Activated T-cell treated with anti-CD3 and anti-CD28 coated beads, Interleukin-2, amount 50 U/mL, for 72 hours (primary cell): ENCODE data around the gene IFI44. TPM values are rescaled to one million over a fixed set of nuclear protein-coding genes. Genes with fewer than 3 reads are reported as not detected.

ENCODE experiments used
- ATAC-seq, 2 donors: fragments of 150-1000 bp; cut with Tn5 transposase; replicated peaks in 1 of 2; 2 replicates each; pipeline ENCODE4 v1.10.0; 2021; ENCODE audit warnings: moderate library complexity in 2 of 2, mild to moderate bottlenecking in 1 of 2
- DNase-seq, 2 donors: peaks; one replicate each; pipeline ENCODE4 v3.0.0; 2021 to 2022; ENCODE audit warnings: mixed read lengths in 1 of 2
- H3K27ac Mint-ChIP-seq: one replicate; pipeline ENCODE4 v1.8.0; 2022; ENCODE audit warnings: mild to moderate bottlenecking, moderate library complexity, mixed read lengths
- H3K27me3 Mint-ChIP-seq: one replicate; pipeline ENCODE4 v1.8.0; 2022; ENCODE audit warnings: low read depth, mixed read lengths
- H3K36me3 Mint-ChIP-seq, 2 donors: one replicate each; pipeline ENCODE4 v1.8.0; 2022; ENCODE audit warnings: mixed read lengths in 2 of 2, mild to moderate bottlenecking in 1 of 2; ENCODE audit not compliant: insufficient read depth in 2 of 2
- H3K4me1 Mint-ChIP-seq: one replicate; pipeline ENCODE4 v1.8.0; 2022; ENCODE audit warnings: low read depth, mixed read lengths
- H3K4me3 Mint-ChIP-seq, 2 donors: one replicate each; pipeline ENCODE4 v1.8.0; 2022; ENCODE audit warnings: mild to moderate bottlenecking in 2 of 2, mixed read lengths in 2 of 2, moderate library complexity in 2 of 2
- H3K9me3 Mint-ChIP-seq, 2 donors: one replicate each; pipeline ENCODE4 v1.8.0; 2022; ENCODE audit warnings: mixed read lengths in 2 of 2
- total RNA-seq, 2 donors: library from RNA; stranded (reverse); gene quantifications; one replicate each; pipeline ENCODE4 v1.2.3, GENCODE V29; 2022

The IFI44 gene
- total RNA-seq, 2 donors from 2014 or later, result 25.9 to 77.5 TPM

- Mint-ChIP-seq H3K27ac (no peak overlapping the region), H3K4me1 (no peaks in the 10 kb centered on the region), H3K36me3 (no peaks in the 10 kb centered on the region), H3K9me3 (no peaks in the 10 kb centered on the region), H3K27me3 (peaks cover 22% of the 10 kb centered on the region), H3K4me3 (no peak overlapping the region)
- DNase-seq, result no peak
- no peak for ATAC-seq
These were observed 39.1 kb downstream of the IFI44 start for GRCh38 chr1:78688697-78689096.

- no peak overlapping the region for H3K4me3 Mint-ChIP-seq
- no peak for DNase-seq
- no peak for ATAC-seq
- H3K27ac Mint-ChIP-seq, result no peak overlapping the region
- H3K27me3 Mint-ChIP-seq, result peaks cover 21% of the 10 kb centered on the region
- no peaks in the 10 kb centered on the region for H3K9me3 Mint-ChIP-seq
- no peaks in the 10 kb centered on the region for H3K36me3 Mint-ChIP-seq
- H3K4me1 Mint-ChIP-seq, result no peaks in the 10 kb centered on the region
These were observed 40.9 kb downstream of the IFI44 start for GRCh38 chr1:78690516-78690915.

GRCh38 chr1:78691995-78692747, 42.5 kb downstream of the IFI44 start:
- Mint-ChIP-seq H3K36me3 (no peaks in the 10 kb centered on the region), H3K27ac (no peak overlapping the region), H3K9me3 (peaks cover 0 to 2% of the 10 kb centered on the region in 2 donors), H3K4me3 (no peak overlapping the region), H3K27me3 (peaks cover 21% of the 10 kb centered on the region), H3K4me1 (no peaks in the 10 kb centered on the region)
- DNase-seq (no peak), ATAC-seq (peak; percentile 94 to 98)

GRCh38 chr1:78699813-78700212, 50.2 kb downstream of the IFI44 start:
- ATAC-seq (no peak), DNase-seq (no peak)
- Mint-ChIP-seq H3K27ac (no peak overlapping the region), H3K4me1 (no peaks in the 10 kb centered on the region), H3K4me3 (no peak overlapping the region), H3K9me3 (peaks cover 4 to 6% of the 10 kb centered on the region in 2 donors), H3K36me3 (no peaks in the 10 kb centered on the region), H3K27me3 (peaks cover 21% of the 10 kb centered on the region)

GRCh38 chr1:78702426-78702825, 52.8 kb downstream of the IFI44 start:
- Mint-ChIP-seq H3K27me3 (peaks cover 26% of the 10 kb centered on the region), H3K4me3 (no peak overlapping the region), H3K9me3 (peaks cover 4% of the 10 kb centered on the region in 2 donors), H3K27ac (no peak overlapping the region), H3K36me3 (no peaks in the 10 kb centered on the region), H3K4me1 (no peaks in the 10 kb centered on the region)
- ATAC-seq, result no peak
- DNase-seq, result no peak

GRCh38 chr1:78703806-78704205, 54.2 kb downstream of the IFI44 start:
- ATAC-seq, result no peak
- no peaks in the 10 kb centered on the region for H3K4me1 Mint-ChIP-seq
- DNase-seq, result no peak
- H3K9me3 Mint-ChIP-seq, result peaks cover 2 to 4% of the 10 kb centered on the region in 2 donors
- H3K36me3 Mint-ChIP-seq, result no peaks in the 10 kb centered on the region
- H3K4me3 Mint-ChIP-seq, result no peak overlapping the region
- peaks cover 26% of the 10 kb centered on the region for H3K27me3 Mint-ChIP-seq
- no peak overlapping the region for H3K27ac Mint-ChIP-seq

GRCh38 chr1:78712467-78713051, 62.9 kb downstream of the IFI44 start:
- no peaks in the 10 kb centered on the region for H3K9me3 Mint-ChIP-seq
- H3K4me1 Mint-ChIP-seq, result no peaks in the 10 kb centered on the region
- ATAC-seq (no peak), DNase-seq (no peak)
- H3K27me3 Mint-ChIP-seq, result peaks cover 4% of the 10 kb centered on the region
- no peak overlapping the region for H3K27ac Mint-ChIP-seq
- H3K4me3 Mint-ChIP-seq, result no peak overlapping the region
- H3K36me3 Mint-ChIP-seq, result no peaks in the 10 kb centered on the region

- Mint-ChIP-seq H3K9me3 (no peaks in the 10 kb centered on the region), H3K4me1 (no peaks in the 10 kb centered on the region), H3K27me3 (peaks cover 4% of the 10 kb centered on the region), H3K4me3 (no peak overlapping the region), H3K36me3 (no peaks in the 10 kb centered on the region), H3K27ac (no peak overlapping the region)
- ATAC-seq (no peak), DNase-seq (no peak)
These were observed 63.7 kb downstream of the IFI44 start for GRCh38 chr1:78713297-78713696.

Other genes starting within 250 kb of the IFI44 start
- gene PTGFR, start 158.9 kb upstream of the IFI44 start, total RNA-seq, result not detected
- 10 to 100 TPM; 21.4 to 62.5 TPM for gene IFI44L, start 29.4 kb upstream of the IFI44 start, total RNA-seq